ENCODE data around the gene CNTNAP5. TPM values are rescaled to one million over a fixed set of nuclear protein-coding genes. Genes with fewer than 3 reads are reported as not detected.

Gene CNTNAP5
- total RNA-seq, 1 experiment from 2014 or later = not detected

- DNase-seq (ENCODE audit: extremely low read depth, low read depth) = no peak
Observed at GRCh38 chr2:124585277-124585676, 560.2 kb downstream of the CNTNAP5 start.

- DNase-seq (ENCODE audit: extremely low read depth, low read depth) = no peak
Observed at GRCh38 chr2:124586210-124586609, 561.1 kb downstream of the CNTNAP5 start.

- no peak for DNase-seq (ENCODE audit: extremely low read depth, low read depth)
Observed at GRCh38 chr2:124586835-124587234, 561.7 kb downstream of the CNTNAP5 start.

GRCh38 chr2:124589971-124590370 lies 564.9 kb downstream of the CNTNAP5 start:
- no peak for DNase-seq (ENCODE audit: extremely low read depth, low read depth)

- no peak for DNase-seq (ENCODE audit: extremely low read depth, low read depth)
Observed at GRCh38 chr2:124602759-124603158, 577.7 kb downstream of the CNTNAP5 start.

GRCh38 chr2:124604940-124605339 lies 579.9 kb downstream of the CNTNAP5 start:
- DNase-seq (ENCODE audit: extremely low read depth, low read depth) = no peak

DNA sequence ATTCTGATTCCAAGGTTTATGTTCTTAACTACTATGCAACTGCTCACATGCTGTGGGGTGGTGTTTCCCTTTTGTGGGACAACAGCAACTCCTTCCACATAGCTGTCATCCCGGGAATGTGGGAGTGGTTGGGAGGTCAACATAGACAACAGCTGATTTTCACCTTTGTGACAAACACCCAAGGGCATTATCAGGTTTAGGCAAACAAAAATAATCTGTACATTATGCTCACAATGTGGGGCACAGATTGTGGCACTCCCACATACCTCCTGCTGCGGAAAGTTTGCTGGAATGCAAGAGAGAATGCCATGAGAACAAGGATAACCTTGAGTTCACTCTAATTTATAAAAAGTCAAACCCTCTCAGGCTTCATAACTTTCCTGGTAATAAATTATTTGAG lies 582.6 kb downstream of the CNTNAP5 start:
- no peak for DNase-seq (ENCODE audit: extremely low read depth, low read depth)

DNA sequence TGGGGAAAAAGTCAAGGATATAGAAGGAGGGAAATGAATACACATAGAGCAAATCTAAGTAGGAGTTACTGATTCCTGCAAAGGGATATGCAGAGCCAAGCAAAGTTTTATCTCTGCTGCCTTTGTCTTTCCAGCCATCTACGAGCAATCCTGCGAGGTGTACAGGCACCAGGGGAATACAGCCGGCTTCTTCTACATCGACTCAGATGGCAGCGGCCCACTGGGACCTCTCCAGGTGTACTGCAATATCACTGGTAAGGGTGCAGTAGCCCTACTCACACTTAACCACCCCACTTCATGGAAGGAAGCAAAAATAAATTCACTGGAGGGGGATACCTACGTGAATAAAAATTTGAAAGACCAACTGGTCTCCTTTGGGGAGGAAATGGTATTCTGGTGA lies 584.6 kb downstream of the CNTNAP5 start:
- no peak for DNase-seq (ENCODE audit: extremely low read depth, low read depth)

DNA sequence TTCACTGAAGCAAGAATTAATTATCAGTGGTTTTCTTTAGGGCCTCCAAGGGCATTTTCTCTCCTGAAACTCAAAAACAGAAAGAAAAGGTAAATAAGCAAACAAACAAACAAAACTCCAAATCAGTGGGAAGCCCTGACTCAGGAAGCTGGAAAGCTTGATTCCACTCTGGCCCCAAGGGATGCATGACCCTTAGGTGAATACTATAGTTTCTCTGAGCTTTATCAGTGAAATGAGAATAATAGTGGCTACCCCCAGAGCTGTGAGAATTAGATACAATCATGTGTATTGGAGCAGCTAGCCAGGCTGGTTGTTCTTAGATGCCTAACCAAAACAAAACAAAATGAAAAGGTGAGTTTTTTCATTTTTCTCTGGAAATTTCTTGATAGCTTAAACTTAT lies 585.1 kb downstream of the CNTNAP5 start:
- DNase-seq (ENCODE audit: extremely low read depth, low read depth) = no peak

DNA sequence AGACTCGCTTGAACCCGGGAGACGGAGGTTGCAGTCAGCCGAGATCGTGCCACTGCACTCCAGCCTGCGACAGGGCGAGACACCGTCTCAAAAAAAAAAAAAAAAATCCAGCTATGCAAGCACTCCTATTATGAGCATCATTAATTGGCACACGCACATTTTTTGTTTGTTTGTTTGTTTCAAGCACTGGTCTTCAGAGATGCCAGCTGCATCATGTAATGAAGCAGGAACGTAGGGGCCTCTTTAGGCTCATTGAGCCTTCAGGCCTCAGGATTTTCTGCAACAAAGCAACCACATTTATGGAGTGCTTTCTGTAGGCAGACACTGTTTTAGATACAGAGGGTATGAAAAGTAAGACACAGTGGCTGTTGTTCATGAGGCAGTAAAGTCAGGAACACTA lies 585.8 kb downstream of the CNTNAP5 start:
- DNase-seq (ENCODE audit: extremely low read depth, low read depth) = no peak

GRCh38 chr2:124623560-124623959 lies 598.5 kb downstream of the CNTNAP5 start:
- DNase-seq (ENCODE audit: extremely low read depth, low read depth) = no peak

DNA sequence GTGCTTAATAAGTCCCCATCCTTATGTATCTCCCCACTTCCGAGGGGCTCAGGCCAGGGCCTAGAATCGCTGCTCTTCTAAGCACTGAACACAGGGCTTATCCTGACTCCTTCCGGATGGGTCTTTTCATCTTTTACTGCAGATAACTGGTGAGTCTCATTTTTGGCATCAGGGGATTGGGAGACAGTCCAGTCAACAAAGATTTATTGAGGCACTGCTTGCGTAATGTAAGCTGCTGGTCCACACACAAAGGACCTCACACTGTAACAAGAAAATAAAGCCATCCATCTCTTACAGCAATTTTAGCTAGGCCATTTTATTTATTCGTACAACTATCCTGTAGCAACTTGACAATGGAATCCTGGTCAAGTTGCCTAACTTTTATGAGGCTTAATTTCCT lies 600.5 kb downstream of the CNTNAP5 start:
- DNase-seq (ENCODE audit: extremely low read depth, low read depth) = no peak

- DNase-seq (ENCODE audit: extremely low read depth, low read depth) = no peak
Observed at GRCh38 chr2:124626993-124627392, 601.9 kb downstream of the CNTNAP5 start.

- DNase-seq (ENCODE audit: extremely low read depth, low read depth) = no peak
Observed at GRCh38 chr2:124633812-124634211, 608.7 kb downstream of the CNTNAP5 start.

DNA sequence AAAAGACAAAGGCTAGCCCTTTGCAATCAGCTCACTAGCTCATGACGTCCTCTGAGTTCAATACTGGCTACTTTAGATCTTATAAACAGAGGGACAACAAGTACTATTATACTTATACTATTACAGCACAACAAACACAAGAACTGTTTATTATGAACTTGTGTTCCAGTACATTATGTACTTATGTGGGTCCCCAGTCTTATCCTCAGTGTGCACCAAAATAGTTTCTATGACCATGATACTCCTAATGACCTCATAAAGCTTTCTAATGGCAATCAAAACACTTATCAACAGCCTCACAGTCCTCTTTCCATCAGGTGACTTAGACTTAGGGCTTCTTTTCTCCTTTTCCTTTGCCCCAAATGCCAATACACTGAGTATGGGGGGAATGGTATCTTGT lies 614.4 kb downstream of the CNTNAP5 start:
- no peak for DNase-seq (ENCODE audit: extremely low read depth, low read depth)

DNA sequence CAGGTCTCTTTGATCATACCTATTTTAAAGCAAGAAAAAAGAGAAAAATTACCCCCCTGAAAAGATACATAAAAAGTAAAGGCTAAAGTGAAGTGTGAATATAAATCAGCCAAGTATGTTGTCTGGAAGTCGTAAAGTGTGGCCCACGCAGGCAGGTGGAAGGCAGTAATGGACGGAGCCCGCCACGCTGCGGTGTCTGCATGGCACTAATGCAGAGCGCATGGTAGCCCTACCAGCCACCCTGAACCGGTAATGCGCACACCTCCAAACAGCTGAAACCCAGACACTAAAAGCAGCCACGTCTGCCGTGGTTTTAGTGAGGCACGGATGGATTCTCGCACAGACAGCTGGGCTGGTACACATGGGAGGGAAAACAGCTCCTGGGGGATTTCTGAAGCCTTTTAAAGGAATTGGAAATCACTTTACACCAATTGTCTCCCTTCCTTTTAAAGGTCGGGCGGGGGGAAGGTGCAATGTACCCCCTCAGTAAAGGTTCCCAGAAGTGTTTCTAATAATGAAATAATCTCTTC lies 615.2 kb downstream of the CNTNAP5 start:
- no peak for DNase-seq (ENCODE audit: extremely low read depth, low read depth)

GRCh38 chr2:124646166-124646815 lies 621.2 kb downstream of the CNTNAP5 start:
- DNase-seq (ENCODE audit: extremely low read depth, low read depth) = no peak

DNA sequence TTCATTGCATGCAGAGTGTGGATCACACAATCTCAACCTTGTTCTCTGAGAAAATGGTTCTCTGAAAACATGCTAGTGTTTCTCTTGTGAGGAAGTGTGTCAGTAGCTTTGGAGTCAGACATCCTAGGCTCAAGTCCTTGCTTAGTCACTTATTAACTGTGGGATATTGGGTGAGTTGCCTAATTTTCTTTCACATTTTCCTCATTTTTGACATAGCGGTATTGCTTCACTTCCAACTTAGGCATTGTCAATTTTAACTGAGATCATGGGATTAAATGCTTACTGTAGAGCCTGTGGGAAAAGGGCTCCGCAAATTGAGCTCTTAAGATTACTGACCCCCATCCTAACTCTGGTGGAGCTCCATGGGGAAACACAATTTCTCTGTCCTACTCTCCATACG lies 622.2 kb downstream of the CNTNAP5 start:
- DNase-seq (ENCODE audit: extremely low read depth, low read depth) = no peak

DNA sequence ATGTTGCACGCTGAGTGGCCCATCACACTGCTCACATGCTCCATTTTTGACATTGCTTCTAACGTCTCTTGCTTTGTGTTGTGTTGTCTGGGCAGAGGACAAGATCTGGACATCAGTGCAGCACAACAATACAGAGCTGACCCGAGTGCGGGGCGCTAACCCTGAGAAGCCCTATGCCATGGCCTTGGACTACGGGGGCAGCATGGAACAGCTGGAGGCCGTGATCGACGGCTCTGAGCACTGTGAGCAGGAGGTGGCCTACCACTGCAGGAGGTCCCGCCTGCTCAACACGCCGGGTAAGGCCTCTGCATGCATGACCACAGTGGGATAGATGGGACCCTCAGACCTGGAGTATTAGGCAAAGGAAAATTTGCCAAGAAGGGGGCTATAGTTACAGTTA lies 622.6 kb downstream of the CNTNAP5 start:
- DNase-seq (ENCODE audit: extremely low read depth, low read depth) = no peak

DNA sequence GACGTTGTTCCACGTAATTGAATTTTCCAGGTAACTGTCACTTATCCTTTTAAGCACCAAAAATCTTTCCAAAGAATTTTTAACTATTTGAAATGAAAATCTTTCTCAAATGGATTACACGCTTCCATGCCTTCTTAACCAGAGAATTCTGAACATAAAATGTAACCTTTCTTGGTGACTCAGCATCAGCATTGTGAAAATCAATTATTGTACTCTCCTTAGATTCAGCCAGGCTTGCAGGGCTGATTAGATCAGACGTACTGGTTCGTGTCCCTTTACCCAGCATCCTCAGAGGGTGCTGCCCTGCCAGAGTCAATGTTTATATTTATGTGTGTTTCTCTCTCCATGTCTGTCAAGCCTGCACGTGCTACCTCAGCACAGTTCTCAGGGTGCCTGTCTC lies 623.9 kb downstream of the CNTNAP5 start:
- no peak for DNase-seq (ENCODE audit: extremely low read depth, low read depth)

DNA sequence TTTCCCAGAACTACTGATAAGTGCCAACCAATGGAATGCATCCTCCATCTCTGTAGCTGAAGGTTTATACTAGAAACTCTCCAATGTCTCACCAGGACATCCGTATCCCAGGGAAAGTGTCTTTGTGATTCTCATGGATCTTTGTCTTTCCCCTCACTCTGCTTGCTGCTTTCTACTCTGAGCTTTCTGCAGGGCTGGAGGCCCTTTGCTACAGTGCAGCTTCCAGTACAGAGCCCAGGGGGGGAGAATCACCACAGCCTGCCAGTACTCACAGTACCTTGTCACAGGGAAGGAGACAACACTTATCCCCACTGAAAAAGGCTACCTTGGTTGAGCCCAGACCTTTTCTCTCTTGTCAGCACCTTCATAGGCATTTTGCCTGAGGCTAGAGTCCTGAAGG lies 627.0 kb downstream of the CNTNAP5 start:
- DNase-seq (ENCODE audit: extremely low read depth, low read depth) = no peak

DNA sequence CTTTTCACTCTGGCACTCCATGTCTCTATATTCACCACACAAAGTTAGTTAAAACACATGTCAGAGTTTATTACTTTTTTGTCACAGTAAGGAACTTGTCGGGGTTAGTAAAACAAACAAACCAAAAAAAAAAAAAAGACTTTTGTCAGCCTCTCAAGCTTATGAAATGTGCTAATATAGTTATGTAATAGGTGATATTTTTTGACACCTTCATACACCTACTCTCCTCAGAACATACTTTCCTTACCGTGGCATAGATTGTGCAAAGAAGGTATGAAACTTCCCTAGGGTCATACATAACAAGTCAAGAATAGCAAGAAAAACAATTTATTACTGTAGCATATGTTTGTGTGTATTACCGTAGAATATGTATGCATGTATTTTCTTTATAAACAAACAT lies 633.3 kb downstream of the CNTNAP5 start:
- no peak for DNase-seq (ENCODE audit: extremely low read depth, low read depth)

- no peak for DNase-seq (ENCODE audit: extremely low read depth, low read depth)
Observed at GRCh38 chr2:124661558-124661957, 636.5 kb downstream of the CNTNAP5 start.

Measured in NCI-H460 (cell line).